ENCODE data around the gene FCMR. TPM values are rescaled to one million over a fixed set of nuclear protein-coding genes. Genes with fewer than 3 reads are reported as not detected.

Gene FCMR
- total RNA-seq, 2 donors from 2014 or later = 206 to 249 TPM

GRCh38 chr1:206882555-206882954 lies 39.2 kb downstream of the FCMR start:
- no peak overlapping the region for H3K27ac Mint-ChIP-seq
- H3K36me3 Mint-ChIP-seq (ENCODE audit: low read depth) = peaks cover 3% of the 10 kb centered on the region
- no peak for ATAC-seq
- H3K27me3 Mint-ChIP-seq = peaks cover 18% of the 10 kb centered on the region
- H3K9me3 ChIP-seq (ENCODE audit: control insufficient read depth, low read length, poor library complexity, severe bottlenecking) = peaks cover 5% of the 10 kb centered on the region
- H3K4me3 Mint-ChIP-seq = no peak overlapping the region
- no peak for DNase-seq
- H3K4me1 Mint-ChIP-seq = no peaks in the 10 kb centered on the region

GRCh38 chr1:206880314-206880713 lies 41.4 kb downstream of the FCMR start:
- no peak overlapping the region for H3K27ac Mint-ChIP-seq
- no peak overlapping the region for H3K4me3 Mint-ChIP-seq
- peaks cover 2% of the 10 kb centered on the region for H3K36me3 Mint-ChIP-seq (ENCODE audit: low read depth)
- H3K4me1 Mint-ChIP-seq = no peaks in the 10 kb centered on the region
- H3K9me3 ChIP-seq (ENCODE audit: control insufficient read depth, low read length, poor library complexity, severe bottlenecking) = peaks cover 5% of the 10 kb centered on the region
- H3K27me3 Mint-ChIP-seq = peaks cover 11% of the 10 kb centered on the region
- DNase-seq = no peak
- ATAC-seq = no peak

- DNase-seq (no peak), ATAC-seq (no peak)
- Mint-ChIP-seq H3K27ac (no peak overlapping the region), H3K4me1 (no peaks in the 10 kb centered on the region), H3K27me3 (no peaks in the 10 kb centered on the region), H3K4me3 (no peak overlapping the region), H3K36me3 (ENCODE audit: low read depth) (peaks cover 2% of the 10 kb centered on the region)
- peaks cover 5% of the 10 kb centered on the region for H3K9me3 ChIP-seq (ENCODE audit: control insufficient read depth, low read length, poor library complexity, severe bottlenecking)
These were observed 43.3 kb downstream of the FCMR start for GRCh38 chr1:206878456-206878855.

- no peaks in the 10 kb centered on the region for H3K4me1 Mint-ChIP-seq
- no peak overlapping the region for H3K27ac Mint-ChIP-seq
- H3K36me3 Mint-ChIP-seq (ENCODE audit: low read depth) = peaks cover 2% of the 10 kb centered on the region
- peaks cover 12% of the 10 kb centered on the region for H3K9me3 ChIP-seq (ENCODE audit: control insufficient read depth, low read length, poor library complexity, severe bottlenecking)
- no peak overlapping the region for H3K4me3 Mint-ChIP-seq
- ATAC-seq (no peak), DNase-seq (no peak)
- peaks cover 4% of the 10 kb centered on the region for H3K27me3 Mint-ChIP-seq
These were observed 45.9 kb downstream of the FCMR start for GRCh38 chr1:206875752-206876377.

- DNase-seq (no peak), ATAC-seq (no peak)
- peaks cover 11% of the 10 kb centered on the region for H3K9me3 ChIP-seq (ENCODE audit: control insufficient read depth, low read length, poor library complexity, severe bottlenecking)
- Mint-ChIP-seq H3K4me3 (no peak overlapping the region), H3K4me1 (no peaks in the 10 kb centered on the region), H3K27ac (no peak overlapping the region), H3K27me3 (peaks cover 19% of the 10 kb centered on the region), H3K36me3 (ENCODE audit: low read depth) (peaks cover 2% of the 10 kb centered on the region)
These were observed 48.0 kb downstream of the FCMR start for GRCh38 chr1:206873603-206874188.

GRCh38 chr1:206872139-206872538 lies 49.6 kb downstream of the FCMR start:
- no peaks in the 10 kb centered on the region for H3K4me1 Mint-ChIP-seq
- H3K36me3 Mint-ChIP-seq (ENCODE audit: low read depth) = peaks cover 4% of the 10 kb centered on the region
- peaks cover 7% of the 10 kb centered on the region for H3K9me3 ChIP-seq (ENCODE audit: control insufficient read depth, low read length, poor library complexity, severe bottlenecking)
- no peak for ATAC-seq
- no peak overlapping the region for H3K27ac Mint-ChIP-seq
- H3K4me3 Mint-ChIP-seq = no peak overlapping the region
- H3K27me3 Mint-ChIP-seq = peaks cover 29% of the 10 kb centered on the region
- no peak for DNase-seq

GRCh38 chr1:206868264-206868663 lies 53.5 kb downstream of the FCMR start:
- ATAC-seq = no peak
- H3K27me3 Mint-ChIP-seq = peaks cover 45% of the 10 kb centered on the region
- peaks cover 3% of the 10 kb centered on the region for H3K36me3 Mint-ChIP-seq (ENCODE audit: low read depth)
- H3K4me3 Mint-ChIP-seq = no peak overlapping the region
- H3K9me3 ChIP-seq (ENCODE audit: control insufficient read depth, low read length, poor library complexity, severe bottlenecking) = peaks cover 7% of the 10 kb centered on the region
- no peak for DNase-seq
- no peak overlapping the region for H3K27ac Mint-ChIP-seq
- peaks cover 5% of the 10 kb centered on the region for H3K4me1 Mint-ChIP-seq

GRCh38 chr1:206867716-206868115 lies 54.0 kb downstream of the FCMR start:
- Mint-ChIP-seq H3K27me3 (peaks cover 50% of the 10 kb centered on the region), H3K27ac (no peak overlapping the region), H3K4me1 (peaks cover 5% of the 10 kb centered on the region), H3K36me3 (ENCODE audit: low read depth) (peaks cover 3% of the 10 kb centered on the region), H3K4me3 (no peak overlapping the region)
- no peak for ATAC-seq
- H3K9me3 ChIP-seq (ENCODE audit: control insufficient read depth, low read length, poor library complexity, severe bottlenecking) = peaks cover 7% of the 10 kb centered on the region
- no peak for DNase-seq

- H3K27ac Mint-ChIP-seq = no peak overlapping the region
- H3K4me1 Mint-ChIP-seq = peaks cover 5% of the 10 kb centered on the region
- H3K36me3 Mint-ChIP-seq (ENCODE audit: low read depth) = peaks cover 3% of the 10 kb centered on the region
- no peak for ATAC-seq
- DNase-seq = no peak
- peaks cover 51% of the 10 kb centered on the region for H3K27me3 Mint-ChIP-seq
- no peak overlapping the region for H3K4me3 Mint-ChIP-seq
- peaks cover 5% of the 10 kb centered on the region for H3K9me3 ChIP-seq (ENCODE audit: control insufficient read depth, low read length, poor library complexity, severe bottlenecking)
These were observed 54.5 kb downstream of the FCMR start for GRCh38 chr1:206867239-206867638.

GRCh38 chr1:206866062-206866461 lies 55.7 kb downstream of the FCMR start:
- Mint-ChIP-seq H3K4me3 (no peak overlapping the region), H3K4me1 (peaks cover 5% of the 10 kb centered on the region), H3K27me3 (peaks cover 56% of the 10 kb centered on the region), H3K36me3 (ENCODE audit: low read depth) (peaks cover 3% of the 10 kb centered on the region), H3K27ac (no peak overlapping the region)
- H3K9me3 ChIP-seq (ENCODE audit: control insufficient read depth, low read length, poor library complexity, severe bottlenecking) = no peaks in the 10 kb centered on the region
- DNase-seq = no peak
- ATAC-seq = no peak

GRCh38 chr1:206864939-206865671 lies 56.6 kb downstream of the FCMR start, which contains the start of gene IL20:
Gene IL20 (plus strand): TSS chr1:206865623. CDS start chr1:206865853, 230 bp downstream.
- H3K27ac Mint-ChIP-seq = no peak within 1 kb of the TSS
- peak; percentile 66 to 88 (median 75) for DNase-seq
- peaks cover 55% of the 10 kb centered on the region for H3K27me3 Mint-ChIP-seq

GRCh38 chr1:206863266-206863665 lies 58.5 kb downstream of the FCMR start:
- Mint-ChIP-seq H3K36me3 (ENCODE audit: low read depth) (peaks cover 3% of the 10 kb centered on the region), H3K27ac (no peak overlapping the region), H3K27me3 (peaks cover 46% of the 10 kb centered on the region), H3K4me3 (no peak overlapping the region), H3K4me1 (peaks cover 7% of the 10 kb centered on the region)
- ATAC-seq (no peak), DNase-seq (no peak)
- no peaks in the 10 kb centered on the region for H3K9me3 ChIP-seq (ENCODE audit: control insufficient read depth, low read length, poor library complexity, severe bottlenecking)

More at GRCh38 chr1:206864939-206865671, 56.6 kb downstream of the FCMR start, which contains the start of gene IL20:
- Mint-ChIP-seq H3K36me3 (ENCODE audit: low read depth) (peaks cover 3% of the 10 kb centered on the region), H3K4me1 (peaks cover 5% of the 10 kb centered on the region), H3K4me3 (no peak within 1 kb of the TSS)
- no peaks in the 10 kb centered on the region for H3K9me3 ChIP-seq (ENCODE audit: control insufficient read depth, low read length, poor library complexity, severe bottlenecking)
- peak; percentile 96 for ATAC-seq

GRCh38 chr1:206860165-206860564 lies 61.6 kb downstream of the FCMR start:
- peaks cover 34% of the 10 kb centered on the region for H3K27me3 Mint-ChIP-seq
- ATAC-seq = no peak

More at GRCh38 chr1:206860165-206860564, 61.6 kb downstream of the FCMR start:
- Mint-ChIP-seq H3K36me3 (ENCODE audit: low read depth) (no peaks in the 10 kb centered on the region), H3K4me1 (peaks cover 9% of the 10 kb centered on the region), H3K4me3 (no peak overlapping the region), H3K27ac (no peak overlapping the region)
- H3K9me3 ChIP-seq (ENCODE audit: control insufficient read depth, low read length, poor library complexity, severe bottlenecking) = no peaks in the 10 kb centered on the region
- no peak for DNase-seq
